WTC11 (cell line): ENCODE results near the gene RPS6KA2.

ENCODE experiments used
- CTCF ChIP-seq: fragments of 200-600 bp; IDR thresholded peaks from 2 replicates; pipeline ENCODE4 v1.8.0; 2022; ENCODE audit warnings: antibody characterized with exemption
- HMGXB4 ChIP-seq: sonication (generic); formaldehyde crosslinking; IDR thresholded peaks from 2 replicates; pipeline ENCODE4 v1.8.1; 2023; ENCODE audit warnings: mild to moderate bottlenecking, moderate library complexity, missing genetic modification reagents
- IRF2 ChIP-seq: sonication (generic); formaldehyde crosslinking; IDR thresholded peaks from 2 replicates; pipeline ENCODE4 v1.8.0; 2022; ENCODE audit warnings: low read depth, missing genetic modification reagents, borderline replicate concordance
- SMAD4 ChIP-seq: sonication (generic); formaldehyde crosslinking; IDR thresholded peaks from 2 replicates; pipeline ENCODE4 v1.8.0; 2022; ENCODE audit warnings: mild to moderate bottlenecking, missing genetic modification reagents
- SP1 ChIP-seq: sonication (generic); formaldehyde crosslinking; conservative IDR thresholded peaks from 2 replicates; pipeline ENCODE4 v1.8.1; 2022; ENCODE audit warnings: missing genetic modification reagents

GRCh38 chr6:166647896-166648295 lies 20.8 kb upstream of the RPS6KA2 start:
- TF ChIP-seq IRF2 (CRISPR knock-in tag), result no peak
- TF ChIP-seq CTCF, result no peak
- no peak for TF ChIP-seq SP1 (CRISPR knock-in tag)
- no peak for TF ChIP-seq SMAD4 (CRISPR knock-in tag)
- no peak for TF ChIP-seq HMGXB4 (CRISPR knock-in tag)
